IPS-NIHi11 (cell line): ENCODE results near the gene NPHP1.
"Not testable (repeated sequence)": the region's sequence is repeated elsewhere in the genome, so short reads cannot be mapped to it uniquely, and the experiment has no call there.

Experiments used
- DNase-seq: peaks from one replicate; pipeline ENCODE4 v3.0.0; 2012; ENCODE audit warnings: mixed read lengths, low spot score

The NPHP1 gene

GRCh38 chr2:110197452-110197851 lies 7.4 kb downstream of the NPHP1 start:
- DNase-seq, result no peak

DNA sequence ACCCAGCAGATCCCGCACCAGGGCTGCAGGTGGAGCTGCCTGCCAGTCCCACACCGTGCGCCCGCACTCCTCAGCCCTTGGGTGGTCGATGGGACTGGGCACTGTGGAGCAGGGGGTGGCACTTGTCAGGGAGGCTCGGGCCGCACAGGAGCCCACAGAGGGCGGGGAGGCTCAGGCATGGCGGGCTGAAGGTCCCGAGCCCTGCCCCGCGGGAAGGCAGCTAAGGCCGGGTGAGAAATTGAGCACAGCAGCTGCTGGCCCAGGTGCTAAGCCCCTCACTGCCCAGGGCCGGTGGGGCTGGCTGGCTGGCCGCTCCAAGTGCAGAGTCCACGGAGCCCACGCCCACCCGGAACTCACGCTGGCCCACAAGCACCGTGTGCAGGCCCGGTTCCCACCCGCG lies 14.6 kb downstream of the NPHP1 start:
- DNase-seq, result not testable (repeated sequence)

GRCh38 chr2:110182449-110182848 lies 22.4 kb downstream of the NPHP1 start:
- DNase-seq, result no peak

DNA sequence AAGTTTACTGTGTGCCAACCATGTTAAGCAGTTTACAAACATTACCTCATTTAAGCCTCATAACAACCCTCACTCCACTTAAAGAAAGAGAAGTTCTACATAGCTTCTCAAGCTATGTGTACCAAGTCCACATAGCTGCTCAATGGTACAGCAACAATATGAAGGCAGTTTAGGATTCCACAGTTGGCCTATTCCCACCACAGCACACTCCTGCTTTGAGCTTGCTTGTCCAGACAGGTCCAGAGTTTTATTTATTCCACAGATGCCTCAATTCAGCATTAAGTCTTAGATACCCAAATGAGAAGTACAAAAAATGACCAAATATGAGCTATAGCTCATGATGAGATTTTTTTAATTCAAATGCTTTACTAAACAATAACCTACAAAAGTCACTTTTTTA lies 24.8 kb downstream of the NPHP1 start:
- no peak for DNase-seq

DNA sequence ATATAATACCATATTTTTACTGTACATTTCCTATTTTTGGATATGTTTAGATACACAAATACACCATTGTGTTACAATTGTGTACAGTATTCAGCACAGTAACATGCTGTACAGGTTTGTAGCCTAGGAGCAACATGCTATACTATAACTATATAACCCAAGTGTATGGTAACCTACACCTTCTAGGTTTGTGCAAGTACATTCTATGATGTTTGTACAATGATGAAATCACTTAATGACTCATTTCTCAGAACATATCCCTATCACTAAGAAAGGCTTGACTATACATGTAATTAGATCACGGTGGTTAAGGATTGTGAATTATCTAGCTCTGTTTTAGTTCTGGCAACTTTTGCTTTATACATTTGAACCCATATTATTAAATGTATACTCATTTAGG lies 31.3 kb downstream of the NPHP1 start:
- no peak for DNase-seq

GRCh38 chr2:110172506-110172905 lies 32.3 kb downstream of the NPHP1 start:
- no peak for DNase-seq

GRCh38 chr2:110170102-110170501 lies 34.7 kb downstream of the NPHP1 start:
- DNase-seq, result no peak

- peak; percentile 47 for DNase-seq
These were observed 37.4 kb downstream of the NPHP1 start for GRCh38 chr2:110167326-110168000.

- no peak for DNase-seq
These were observed 38.5 kb downstream of the NPHP1 start for GRCh38 chr2:110166266-110166665.

DNA sequence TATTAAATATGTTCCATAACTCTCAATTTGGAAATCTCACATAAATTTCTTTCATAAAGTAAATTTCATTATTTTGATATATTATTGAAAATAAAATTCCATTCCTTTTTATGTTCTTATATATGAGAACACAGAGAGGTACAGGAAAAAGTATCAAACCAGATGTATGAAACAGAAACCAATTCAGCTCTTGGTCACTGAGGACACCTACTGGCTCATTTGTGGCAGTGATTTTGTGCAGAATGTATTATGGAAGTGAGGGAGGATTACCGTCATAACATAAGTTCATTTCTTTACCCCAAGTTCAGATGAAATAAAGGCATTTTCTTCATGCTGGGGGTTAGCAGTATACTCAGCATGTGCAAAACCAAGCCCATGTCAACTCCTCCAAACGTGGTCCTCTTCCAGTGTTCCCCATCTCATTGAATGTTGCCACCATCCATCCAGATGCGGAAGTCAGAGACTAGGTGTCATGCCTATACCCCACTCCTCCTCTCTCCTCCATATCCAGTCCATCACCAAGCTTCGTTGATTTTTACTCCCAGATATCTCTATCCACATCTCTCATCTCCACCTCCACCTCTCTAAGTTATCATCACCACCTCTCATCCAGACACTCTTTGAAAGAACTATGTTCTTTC lies 47.5 kb downstream of the NPHP1 start:
- peak; percentile 54 for DNase-seq

- DNase-seq, result not testable (repeated sequence)
These were observed 50.0 kb downstream of the NPHP1 start for GRCh38 chr2:110154828-110155227.

DNA sequence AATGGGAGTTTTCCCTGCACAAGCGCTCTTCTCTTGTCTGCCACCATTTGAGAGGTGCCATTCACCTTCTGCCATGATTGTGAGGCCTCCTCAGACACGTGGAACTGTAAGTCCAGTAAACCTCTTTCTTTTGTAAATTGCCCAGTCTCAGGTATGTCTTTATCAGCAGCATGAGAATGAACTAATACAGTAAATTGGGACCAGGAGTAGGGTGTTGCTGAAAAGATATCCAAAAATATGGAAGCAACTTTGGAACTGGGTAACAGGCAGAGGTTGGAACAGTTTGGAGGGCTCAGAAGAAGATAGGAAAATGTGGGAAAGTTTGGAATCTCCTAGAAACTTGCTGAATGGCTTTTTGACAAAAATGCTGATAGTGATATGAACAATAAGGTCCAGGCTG lies 50.6 kb downstream of the NPHP1 start:
- DNase-seq, result not testable (repeated sequence)

DNA sequence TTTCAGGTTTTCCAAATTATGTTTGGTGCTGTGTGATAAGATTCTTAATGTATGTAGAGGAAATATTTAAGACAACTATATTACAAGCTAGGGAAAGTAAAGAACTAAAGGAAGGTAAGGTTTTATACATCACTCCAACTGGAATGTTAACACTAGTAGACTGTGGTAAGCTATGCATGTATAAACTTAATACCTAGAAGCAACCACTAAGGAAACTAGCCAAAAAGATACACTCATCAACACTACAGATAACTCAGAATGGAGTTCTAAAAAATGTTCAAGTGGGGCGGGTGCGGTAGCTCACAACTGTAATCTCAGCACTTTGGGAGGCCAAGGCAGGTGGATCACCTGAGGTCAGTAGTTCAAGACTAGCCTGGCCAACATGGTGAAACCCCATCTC lies 51.4 kb downstream of the NPHP1 start:
- no peak for DNase-seq

GRCh38 chr2:110152943-110153342 lies 51.9 kb downstream of the NPHP1 start:
- no peak for DNase-seq

GRCh38 chr2:110149330-110150220 lies 55.2 kb downstream of the NPHP1 start:
- no peak for DNase-seq

GRCh38 chr2:110146945-110147332 lies 57.9 kb downstream of the NPHP1 start:
- no peak for DNase-seq

- DNase-seq, result no peak
These were observed 58.4 kb downstream of the NPHP1 start for GRCh38 chr2:110146183-110146944.

- no peak for DNase-seq
These were observed 60.8 kb downstream of the NPHP1 start for GRCh38 chr2:110143982-110144381.

DNA sequence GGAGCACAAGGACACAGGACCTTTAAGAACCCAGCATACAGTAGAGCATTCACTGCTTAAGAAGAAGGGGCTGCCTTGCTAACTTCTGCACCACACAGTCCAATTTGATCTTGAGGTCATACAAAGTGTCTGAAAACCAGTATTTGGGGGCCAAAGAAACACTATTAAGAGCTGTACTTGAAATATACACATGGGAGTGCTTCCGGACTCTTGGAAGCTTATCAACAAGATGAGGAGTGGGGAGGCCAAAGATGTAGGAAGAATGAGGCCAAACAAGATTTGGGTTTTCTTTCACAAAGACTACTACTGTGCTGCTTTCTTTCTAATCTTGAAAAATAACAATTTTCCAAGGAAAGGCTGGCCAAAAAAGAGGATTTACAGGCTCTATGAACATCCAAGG lies 64.4 kb downstream of the NPHP1 start:
- no peak for DNase-seq

DNA sequence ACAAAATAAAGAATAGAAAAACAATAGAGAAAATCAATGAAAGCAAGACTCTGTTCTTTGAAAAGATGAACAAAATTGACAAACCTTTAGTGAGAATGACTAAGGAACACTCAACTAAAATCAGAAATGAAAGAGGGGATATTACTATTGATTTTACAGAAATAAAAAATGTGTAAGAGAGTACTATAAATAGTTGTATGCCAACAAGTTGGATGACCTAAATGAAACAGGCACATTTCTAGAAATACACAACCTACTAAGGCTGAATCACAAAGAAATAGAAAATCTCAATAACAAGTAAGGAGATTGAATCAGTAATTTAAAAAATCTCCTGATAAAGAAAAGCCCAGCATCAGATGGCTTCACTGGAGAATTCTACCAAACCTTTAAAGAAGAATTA lies 70.8 kb downstream of the NPHP1 start:
- no peak for DNase-seq

DNA sequence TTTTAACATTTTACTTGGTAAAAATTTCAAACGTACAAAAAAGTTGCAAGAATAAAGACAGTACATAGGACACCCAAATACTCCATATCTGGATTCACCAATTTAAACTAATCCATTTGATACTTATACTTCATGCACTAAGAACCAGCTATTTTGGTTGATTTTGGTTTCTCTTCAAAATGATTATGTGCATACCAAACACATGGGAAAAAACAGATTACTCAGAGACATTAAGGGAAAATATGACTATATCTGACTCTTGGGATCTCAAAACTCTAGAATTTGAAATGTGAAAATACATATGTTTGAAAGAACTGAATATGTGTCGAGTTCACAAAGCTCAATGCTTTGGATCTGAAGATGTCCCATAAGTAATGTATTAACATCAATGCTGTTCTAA lies 73.6 kb downstream of the NPHP1 start:
- no peak for DNase-seq

DNA sequence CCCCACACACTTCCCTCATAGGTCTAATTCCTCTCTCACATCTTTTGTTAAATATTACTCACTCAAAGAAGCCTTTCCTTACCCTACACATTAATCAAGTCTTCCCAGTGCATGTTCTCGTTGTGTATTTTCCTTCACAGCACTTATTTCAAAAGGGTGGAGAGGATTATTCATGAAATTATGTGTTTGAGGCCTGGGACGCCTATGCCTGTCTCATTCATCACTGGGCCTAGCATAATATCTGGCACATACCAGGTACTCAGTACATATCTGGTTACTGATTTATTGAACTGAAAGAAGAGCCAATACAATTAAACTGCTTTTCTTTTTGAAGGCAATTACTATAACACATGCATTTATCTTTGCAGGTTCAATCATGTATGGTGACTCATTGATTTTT lies 74.1 kb downstream of the NPHP1 start:
- no peak for DNase-seq
